Retinal pigment epithelial cell (primary cell): ENCODE results near the gene TSPAN12.

Experiments
- DNase-seq: peaks from one replicate; pipeline ENCODE4 v3.0.0-alpha.2; 2010; ENCODE audit warnings: low read depth
- H3K4me3 ChIP-seq: 2 replicates; pipeline ENCODE4 v1.5.1; 2011; ENCODE audit warnings: mild to moderate bottlenecking, low read length, control low read depth, moderate library complexity
- TF ChIP-seq, protein P1 (sequence below): conservative IDR thresholded peaks from 2 replicates; pipeline ENCODE4 v1.5.1; 2011; ENCODE audit warnings: low read depth, low read length, control low read depth, inconsistent platforms

The TSPAN12 gene

DNA sequence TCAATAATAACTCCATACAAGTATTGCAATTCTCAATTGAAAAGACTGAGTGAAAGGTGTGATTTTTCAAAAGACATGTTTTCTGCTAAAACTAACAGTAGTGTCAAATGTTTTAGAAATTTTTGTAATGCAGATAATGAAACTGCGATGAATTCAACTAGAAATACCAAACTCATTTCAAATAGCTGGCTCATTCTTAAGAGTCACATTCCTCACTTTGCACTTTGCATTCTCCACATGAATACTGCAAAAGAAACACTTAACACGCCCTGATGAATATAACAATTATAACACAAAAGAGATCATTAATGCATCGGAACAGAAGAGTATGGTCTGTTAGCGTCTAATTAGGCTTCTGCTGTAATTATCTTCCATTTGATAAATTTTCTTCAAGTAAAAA lies 15.5 kb upstream of the TSPAN12 start:
- TF ChIP-seq, protein P1, sequence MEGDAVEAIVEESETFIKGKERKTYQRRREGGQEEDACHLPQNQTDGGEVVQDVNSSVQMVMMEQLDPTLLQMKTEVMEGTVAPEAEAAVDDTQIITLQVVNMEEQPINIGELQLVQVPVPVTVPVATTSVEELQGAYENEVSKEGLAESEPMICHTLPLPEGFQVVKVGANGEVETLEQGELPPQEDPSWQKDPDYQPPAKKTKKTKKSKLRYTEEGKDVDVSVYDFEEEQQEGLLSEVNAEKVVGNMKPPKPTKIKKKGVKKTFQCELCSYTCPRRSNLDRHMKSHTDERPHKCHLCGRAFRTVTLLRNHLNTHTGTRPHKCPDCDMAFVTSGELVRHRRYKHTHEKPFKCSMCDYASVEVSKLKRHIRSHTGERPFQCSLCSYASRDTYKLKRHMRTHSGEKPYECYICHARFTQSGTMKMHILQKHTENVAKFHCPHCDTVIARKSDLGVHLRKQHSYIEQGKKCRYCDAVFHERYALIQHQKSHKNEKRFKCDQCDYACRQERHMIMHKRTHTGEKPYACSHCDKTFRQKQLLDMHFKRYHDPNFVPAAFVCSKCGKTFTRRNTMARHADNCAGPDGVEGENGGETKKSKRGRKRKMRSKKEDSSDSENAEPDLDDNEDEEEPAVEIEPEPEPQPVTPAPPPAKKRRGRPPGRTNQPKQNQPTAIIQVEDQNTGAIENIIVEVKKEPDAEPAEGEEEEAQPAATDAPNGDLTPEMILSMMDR, result no peak
- no peak overlapping the region for H3K4me3 ChIP-seq
- DNase-seq, result no peak

DNA sequence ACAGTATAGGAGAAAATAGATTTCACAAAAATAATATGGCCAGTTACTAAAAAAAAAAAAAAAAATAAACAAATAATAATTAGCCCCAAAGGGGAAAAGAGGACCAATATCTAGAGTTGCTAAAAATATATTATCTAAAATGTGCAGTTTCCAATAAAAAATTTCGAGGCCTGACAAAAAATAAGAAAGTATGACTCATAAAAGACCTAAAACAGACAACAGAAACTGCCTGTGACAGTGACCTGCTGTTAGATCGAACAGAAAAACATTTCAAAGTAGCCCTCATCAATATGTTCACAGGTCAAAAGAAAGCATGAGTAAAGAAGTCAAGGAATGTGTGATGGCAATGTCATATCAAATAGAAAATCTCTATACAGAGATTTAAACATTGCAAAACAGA lies 11.8 kb upstream of the TSPAN12 start:
- TF ChIP-seq, protein P1, result no peak
- H3K4me3 ChIP-seq, result no peak overlapping the region
- no peak for DNase-seq

DNA sequence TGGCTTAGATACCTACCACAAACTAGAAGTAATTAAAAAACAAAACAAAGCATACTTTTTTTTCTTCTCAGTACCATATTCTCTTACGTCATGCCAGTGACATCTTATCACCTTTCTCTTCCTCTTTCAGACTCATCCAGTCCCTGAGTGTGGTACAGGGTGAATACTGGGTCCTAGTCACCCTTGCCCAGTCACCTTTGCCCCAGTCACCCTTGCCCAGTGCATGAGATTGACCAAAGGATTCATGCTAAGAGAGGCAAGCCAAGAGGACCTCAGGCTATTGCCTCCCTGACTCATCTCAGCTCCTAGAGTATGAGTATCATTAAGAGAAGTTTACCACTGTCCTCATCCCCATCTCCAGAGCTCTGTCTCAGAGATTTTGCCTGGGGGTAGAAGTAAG lies 10.0 kb upstream of the TSPAN12 start:
- TF ChIP-seq, protein P1, result no peak
- no peak overlapping the region for H3K4me3 ChIP-seq
- no peak for DNase-seq

DNA sequence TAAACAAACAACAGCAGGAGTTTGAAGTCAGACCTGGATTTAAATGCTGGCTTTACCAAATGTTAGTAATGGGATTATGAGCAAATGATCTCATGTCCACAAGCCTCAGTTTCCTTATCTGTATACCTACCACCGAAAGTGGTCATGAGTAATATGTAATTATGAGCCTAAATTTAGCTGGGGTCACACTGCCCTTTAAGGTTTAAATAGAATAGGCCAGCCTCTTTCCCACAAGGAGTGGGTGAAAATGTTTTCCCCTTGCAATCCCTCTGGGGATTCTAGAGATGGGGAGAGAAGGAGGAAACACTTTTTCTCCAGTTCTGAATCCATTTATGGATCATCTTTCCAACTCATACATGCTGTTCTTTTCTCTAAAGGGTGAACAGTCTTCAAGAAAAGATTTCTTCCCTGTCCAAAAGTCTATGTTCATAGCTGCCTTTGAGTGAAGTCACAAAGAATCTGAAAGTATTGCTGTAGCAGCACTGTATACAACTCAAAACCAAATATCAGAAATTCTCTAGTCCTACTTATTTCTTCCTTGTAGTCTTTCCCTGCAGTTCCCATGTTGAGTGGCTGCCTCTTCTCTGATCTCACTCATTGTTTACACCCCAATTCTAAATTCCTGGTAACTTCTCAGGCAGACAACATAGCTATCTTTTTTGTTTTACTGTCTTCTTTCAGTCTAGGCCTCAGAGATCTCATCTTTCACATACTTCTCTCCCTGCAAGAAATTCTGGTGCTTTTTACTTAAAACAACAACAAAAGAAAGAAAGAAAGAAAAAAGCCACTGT lies 7.4 kb upstream of the TSPAN12 start:
- TF ChIP-seq, protein P1, result no peak
- no peak overlapping the region for H3K4me3 ChIP-seq
- DNase-seq, result no peak

DNA sequence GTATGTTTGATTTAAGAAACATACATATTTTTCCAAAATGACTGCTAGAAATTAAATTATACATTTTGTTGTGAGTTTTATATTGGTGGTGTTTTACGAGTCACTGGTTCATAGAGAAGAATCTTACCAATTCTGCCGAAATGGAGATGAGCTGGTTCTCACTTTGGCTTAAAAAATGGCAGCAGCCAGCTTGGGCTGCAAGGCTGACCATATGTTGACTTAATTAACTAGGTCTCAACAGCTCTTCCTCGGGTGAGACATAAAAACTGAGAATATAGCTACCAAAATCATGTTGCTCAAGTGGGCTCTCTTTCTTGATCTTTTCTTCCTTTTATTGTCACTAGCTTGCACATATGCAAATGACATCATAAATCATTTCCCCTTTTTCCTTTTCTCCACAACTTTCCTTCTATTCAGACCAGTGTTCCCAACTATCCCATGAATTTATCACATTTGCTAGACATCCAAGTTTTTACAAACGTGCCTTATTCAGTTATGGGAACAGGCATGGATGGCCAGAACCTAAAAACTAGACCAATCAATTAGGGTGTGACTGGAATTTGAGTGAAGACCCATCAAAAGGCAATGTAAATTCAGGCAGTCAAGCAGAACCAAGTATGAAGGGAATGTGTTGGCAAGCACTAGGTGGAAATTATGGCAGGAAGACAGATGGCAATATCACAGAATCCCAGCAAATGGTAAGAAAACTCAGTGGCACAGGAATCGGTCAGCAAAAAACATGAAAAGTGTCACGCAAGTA lies 6.4 kb upstream of the TSPAN12 start:
- DNase-seq, result no peak

DNA sequence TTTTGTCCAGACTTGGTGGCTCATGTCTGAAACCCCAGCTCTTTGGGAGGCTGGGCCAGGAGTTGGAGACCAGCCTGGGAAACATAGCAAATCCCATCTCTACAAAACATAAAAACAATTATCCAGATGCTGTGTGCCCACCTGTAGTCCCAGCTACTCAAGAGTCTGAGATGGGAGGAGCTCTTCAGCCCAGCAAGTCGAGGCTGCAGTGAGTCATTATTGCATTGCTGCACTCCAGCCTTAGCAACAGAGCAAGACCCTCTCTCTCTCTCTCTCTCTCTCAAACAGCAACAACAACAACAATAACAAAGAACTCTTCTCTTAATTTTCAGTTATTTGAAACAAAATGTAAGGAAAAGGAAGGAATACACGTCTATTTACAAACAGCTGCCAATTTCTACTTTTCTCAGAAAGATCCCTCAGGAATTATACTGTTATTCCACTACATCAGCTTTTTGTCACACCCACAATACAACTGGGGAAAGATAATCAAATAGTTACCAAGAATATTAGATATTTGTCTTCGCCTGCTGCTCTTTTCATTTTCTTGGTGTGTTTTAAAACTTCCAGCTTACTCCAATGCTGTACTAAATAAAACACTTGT lies 5.1 kb upstream of the TSPAN12 start:
- no peak overlapping the region for H3K4me3 ChIP-seq
- DNase-seq, result no peak
- TF ChIP-seq, protein P1, result no peak

More for the DNA sequence above, 6.4 kb upstream of the TSPAN12 start:
- TF ChIP-seq, protein P1, result no peak
- no peak overlapping the region for H3K4me3 ChIP-seq
